Lower leg skin (tissue), 3 donors: ENCODE data around the gene ZDHHC14.
"Not testable (repeated sequence)": the region's sequence is repeated elsewhere in the genome, so short reads cannot be mapped to it uniquely, and the experiment has no call there.

Source experiments
- POLR2A ChIP-seq, 2 donors: fragments of 450-650 bp; IDR thresholded peaks; one replicate each; pipeline ENCODE4 v1.6.1; 2016 to 2017; ENCODE audit warnings: antibody characterized with exemption in 2 of 2, mild to moderate bottlenecking in 1 of 2, moderate library complexity in 1 of 2
- TF ChIP-seq, protein P1 (sequence below), 3 donors: fragments of 450-650 bp; IDR thresholded peaks; one replicate each; pipeline ENCODE4 v1.5.1; 2016; ENCODE audit warnings: antibody characterized with exemption in 3 of 3, mild to moderate bottlenecking in 3 of 3, moderate library complexity in 2 of 3

GRCh38 chr6:157691621-157692020, 310.6 kb downstream of the ZDHHC14 start:
- TF ChIP-seq, protein P1, sequence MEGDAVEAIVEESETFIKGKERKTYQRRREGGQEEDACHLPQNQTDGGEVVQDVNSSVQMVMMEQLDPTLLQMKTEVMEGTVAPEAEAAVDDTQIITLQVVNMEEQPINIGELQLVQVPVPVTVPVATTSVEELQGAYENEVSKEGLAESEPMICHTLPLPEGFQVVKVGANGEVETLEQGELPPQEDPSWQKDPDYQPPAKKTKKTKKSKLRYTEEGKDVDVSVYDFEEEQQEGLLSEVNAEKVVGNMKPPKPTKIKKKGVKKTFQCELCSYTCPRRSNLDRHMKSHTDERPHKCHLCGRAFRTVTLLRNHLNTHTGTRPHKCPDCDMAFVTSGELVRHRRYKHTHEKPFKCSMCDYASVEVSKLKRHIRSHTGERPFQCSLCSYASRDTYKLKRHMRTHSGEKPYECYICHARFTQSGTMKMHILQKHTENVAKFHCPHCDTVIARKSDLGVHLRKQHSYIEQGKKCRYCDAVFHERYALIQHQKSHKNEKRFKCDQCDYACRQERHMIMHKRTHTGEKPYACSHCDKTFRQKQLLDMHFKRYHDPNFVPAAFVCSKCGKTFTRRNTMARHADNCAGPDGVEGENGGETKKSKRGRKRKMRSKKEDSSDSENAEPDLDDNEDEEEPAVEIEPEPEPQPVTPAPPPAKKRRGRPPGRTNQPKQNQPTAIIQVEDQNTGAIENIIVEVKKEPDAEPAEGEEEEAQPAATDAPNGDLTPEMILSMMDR (IDR thresholded peaks at IDR 0.05), result not testable (repeated sequence)
- TF ChIP-seq POLR2A (IDR thresholded peaks at IDR 0.05), result not testable (repeated sequence)
